ENCODE data around the gene UBE4B. TPM values are rescaled to one million over a fixed set of nuclear protein-coding genes. Genes with fewer than 3 reads are reported as not detected.

The UBE4B gene
- total RNA-seq, 4 donors from 2014 or later = 37.5 to 60.3 (median 51.3) TPM

GRCh38 chr1:10207810-10208209 is 175.1 kb downstream of the UBE4B start:
- intact Hi-C loops (cut with DNase I) = loop anchor here (10.0 kb wide), 1 partner anchor 227 kb away; the partner anchor contains the start of gene CENPS

GRCh38 chr1:10208537-10208936 is 175.8 kb downstream of the UBE4B start:
- TF ChIP-seq POLR2A (IDR thresholded peaks at IDR 0.05) (no peak), CTCF (IDR thresholded peaks at IDR 0.05) (no peak)
- WGBS, 2 donors = 74 to 82% methylated on average over 11 of the region's 11 CpGs
- Histone ChIP-seq H3K27me3 (no peaks in the 10 kb centered on the region), H3K4me3 (no peak overlapping the region), H3K27ac (no peak overlapping the region), H3K4me1 (peaks cover 5 to 34% (median 10%) of the 10 kb centered on the region in 3 donors), H3K36me3 (no peaks in the 10 kb centered on the region), H3K9me3 (no peaks in the 10 kb centered on the region)
- intact Hi-C loops (cut with DNase I) = loop anchor here (10.0 kb wide), 1 partner anchor 226 kb away; the partner anchor contains the start of gene CENPS
- no peak for DNase-seq

More at GRCh38 chr1:10207810-10208209, 175.1 kb downstream of the UBE4B start:
- DNase-seq = no peak
- TF ChIP-seq CTCF (IDR thresholded peaks at IDR 0.05) (no peak), POLR2A (IDR thresholded peaks at IDR 0.05) (no peak)
- no peaks in the 10 kb centered on the region for H3K36me3 ChIP-seq
- H3K27ac ChIP-seq = no peak overlapping the region
- peaks cover 0 to 26% (median 7%) of the 10 kb centered on the region in 3 donors for H3K4me1 ChIP-seq
- 80 to 92% methylated on average over 3 of the region's 3 CpGs for WGBS, 2 donors
- no peak overlapping the region for H3K4me3 ChIP-seq
- no peaks in the 10 kb centered on the region for H3K9me3 ChIP-seq
- H3K27me3 ChIP-seq = no peaks in the 10 kb centered on the region

GRCh38 chr1:10209590-10209904 is 176.8 kb downstream of the UBE4B start:
- intact Hi-C loops (cut with DNase I) = loop anchor here (10.0 kb wide), 1 partner anchor 225 kb away; the partner anchor contains the start of gene CENPS

GRCh38 chr1:10209905-10210810 is 177.4 kb downstream of the UBE4B start, which contains the start of gene KIF1B:
Gene KIF1B, plus strand, starts transcription at chr1:10210570. Its CDS starts 21,759 bp downstream, at chr1:10232329.
- 0 to 1% methylated on average over 21 of the region's 107 CpGs for WGBS, 2 donors
- peaks cover 5 to 45% (median 17%) of the 10 kb centered on the region in 3 donors for H3K4me1 ChIP-seq
- no peaks in the 10 kb centered on the region for H3K36me3 ChIP-seq
- H3K27ac ChIP-seq = peak within 1 kb of the TSS; percentile 94 to 100 (median 100)
- peak; percentile 95 to 99 (median 98) for TF ChIP-seq CTCF (IDR thresholded peaks at IDR 0.05)
- TF ChIP-seq POLR2A (IDR thresholded peaks at IDR 0.05) = peak in 3 of 4 donors; percentile 96 to 99 (median 98)
- DNase-seq = peak; percentile 84
- H3K4me3 ChIP-seq = peak within 1 kb of the TSS; percentile 89 to 96 (median 90)
- H3K9me3 ChIP-seq = no peaks in the 10 kb centered on the region
- no peaks in the 10 kb centered on the region for H3K27me3 ChIP-seq
- intact Hi-C loops (cut with DNase I) = loop anchor here (10.0 kb wide), 2 partner anchors 125 to 225 kb away; partner anchors contain the start of gene CENPS

More at GRCh38 chr1:10209590-10209904, 176.8 kb downstream of the UBE4B start:
- no peaks in the 10 kb centered on the region for H3K27me3 ChIP-seq
- peak overlapping the region; percentile 94 to 100 (median 100) for H3K27ac ChIP-seq
- H3K36me3 ChIP-seq = no peaks in the 10 kb centered on the region
- H3K4me3 ChIP-seq = peak overlapping the region; percentile 89 to 96 (median 90)
- no peaks in the 10 kb centered on the region for H3K9me3 ChIP-seq
- no peak for DNase-seq
- H3K4me1 ChIP-seq = peaks cover 5 to 44% (median 15%) of the 10 kb centered on the region in 3 donors
- TF ChIP-seq CTCF (IDR thresholded peaks at IDR 0.05) (no peak), POLR2A (IDR thresholded peaks at IDR 0.05) (no peak)
- 2 to 4% methylated on average over 8 of the region's 8 CpGs for WGBS, 2 donors

Data from esophagus squamous epithelium (tissue), 5 donors.